Prostate gland (tissue), 2 donors: ENCODE results near the gene SPRR2A. TPM values are rescaled to one million over a fixed set of nuclear protein-coding genes. Genes with fewer than 3 reads are reported as not detected.

Experiments
- small RNA-seq, 2 donors: library from RNA; depleted of rRNA; stranded (forward); fragments of <200 nt; gene quantifications; one replicate each; pipeline ENCODE3, GENCODE V24; 2016
- total RNA-seq, 2 donors: library from RNA; depleted of rRNA; stranded (reverse); fragments of >200 nt; gene quantifications; one replicate each; pipeline ENCODE4 v1.1.0, GENCODE V29; 2016

Gene SPRR2A
- total RNA-seq, 2 donors from 2014 or later, result not detected

Small RNAs within 50 kb of the gene (small RNA-seq; reads per million reads assigned to genes)
- gene AL356867.1 (0 reads per million in 2 donors), gene RF00322 (0 reads per million in 2 donors)

Other genes with a start within 250 kb of the SPRR2A start
- under 1 TPM in 1 of 2 donors, not detected in 1; 0.51 TPM for gene LCE1B, start 245.5 kb downstream of the SPRR2A start, total RNA-seq
- gene LCE1A, start 230.0 kb downstream of the SPRR2A start, total RNA-seq, result 1 to 10 TPM in 1 of 2 donors, not detected in 1; 3.4 TPM
- gene LCE6A, start 214.7 kb downstream of the SPRR2A start, total RNA-seq, result not detected
- not detected for gene LCE7A, start 197.5 kb downstream of the SPRR2A start, total RNA-seq
- gene SMCP, start 179.2 kb downstream of the SPRR2A start, total RNA-seq, result 10 to 100 TPM in 1 of 2 donors, not detected in 1; 36.5 TPM
- under 1 TPM; 0.46 to 0.57 TPM for gene IVL, start 149.0 kb downstream of the SPRR2A start, total RNA-seq
- gene SPRR5, start 110.3 kb downstream of the SPRR2A start, total RNA-seq, result not detected
- not detected for gene SPRR4, start 86.9 kb downstream of the SPRR2A start, total RNA-seq
- gene SPRR1A, start 73.4 kb downstream of the SPRR2A start, total RNA-seq, result not detected
- not detected for gene SPRR3, start 55.8 kb downstream of the SPRR2A start, total RNA-seq
- gene SPRR1B, start 26.3 kb downstream of the SPRR2A start, total RNA-seq, result not detected
- not detected for gene SPRR2D, start 16.4 kb downstream of the SPRR2A start, total RNA-seq
- gene SPRR2B, start 14.1 kb upstream of the SPRR2A start, total RNA-seq, result not detected
- not detected for gene SPRR2E, start 37.0 kb upstream of the SPRR2A start, total RNA-seq
- 1 to 10 TPM in 1 of 2 donors, not detected in 1; 2.2 TPM for gene SPRR2F, start 56.0 kb upstream of the SPRR2A start, total RNA-seq
- not detected for gene SPRR2G, start 93.4 kb upstream of the SPRR2A start, total RNA-seq
- 1 to 10 TPM in 1 of 2 donors, not detected in 1; 4.4 TPM for gene LELP1, start 145.9 kb upstream of the SPRR2A start, total RNA-seq
- not detected for gene PRR9, start 160.1 kb upstream of the SPRR2A start, total RNA-seq
- under 1 TPM in 1 of 2 donors, not detected in 1; 0.45 TPM for gene LORICRIN, start 202.2 kb upstream of the SPRR2A start, total RNA-seq